DMS79 treated with DMSO at 0.1 percent for 48 hours (cell line): ENCODE results near the gene HOXB7.

Source experiments
- DNase-seq: peaks from one replicate; lab custom pipeline; 2025; lab: John Stamatoyannopoulos, UW

The HOXB7 gene

GRCh38 chr17:48565925-48566710, 44.7 kb downstream of the HOXB7 start:
- DNase-seq, result no peak

- no peak for DNase-seq
Observed at GRCh38 chr17:48565022-48565554, 45.7 kb downstream of the HOXB7 start.

- DNase-seq, result no peak
Observed at GRCh38 chr17:48564188-48565021, 46.4 kb downstream of the HOXB7 start.

GRCh38 chr17:48563867-48564187, 47.0 kb downstream of the HOXB7 start:
- DNase-seq, result no peak

GRCh38 chr17:48563385-48563838, 47.4 kb downstream of the HOXB7 start:
- no peak for DNase-seq

- DNase-seq, result no peak
Observed at GRCh38 chr17:48562934-48563333, 47.9 kb downstream of the HOXB7 start.

GRCh38 chr17:48561884-48562810, 48.7 kb downstream of the HOXB7 start:
- no peak for DNase-seq

- no peak for DNase-seq
Observed at GRCh38 chr17:48559840-48560817, 50.7 kb downstream of the HOXB7 start.

GRCh38 chr17:48559122-48559839, 51.5 kb downstream of the HOXB7 start:
- DNase-seq, result no peak

- DNase-seq, result no peak
Observed at GRCh38 chr17:48558831-48559121, 52.0 kb downstream of the HOXB7 start.

- DNase-seq, result no peak
Observed at GRCh38 chr17:48558057-48558830, 52.6 kb downstream of the HOXB7 start.
